Measurements from ENCODE around the gene SYT14.

DNA sequence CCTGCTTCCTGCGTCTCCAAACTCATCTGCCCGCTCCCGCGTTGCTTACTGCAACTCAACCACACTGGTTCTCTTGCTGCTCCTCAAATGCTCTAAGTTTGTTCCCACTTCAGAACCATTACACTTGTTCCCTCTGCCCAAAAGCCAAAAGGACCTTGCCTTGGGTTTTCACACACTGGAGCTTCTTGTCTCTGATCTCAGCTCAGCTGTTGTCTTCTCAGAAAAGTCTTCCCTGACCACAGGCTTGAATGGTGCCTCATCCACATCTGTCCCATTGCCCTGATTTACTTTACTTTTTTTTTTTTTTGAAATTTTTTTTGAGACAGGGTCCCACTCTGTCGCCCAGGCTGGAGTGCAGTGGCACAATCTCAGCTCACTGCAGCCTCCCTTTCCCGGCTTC lies 44.3 kb upstream of the SYT14 start:
- TF ChIP-seq, protein P1, sequence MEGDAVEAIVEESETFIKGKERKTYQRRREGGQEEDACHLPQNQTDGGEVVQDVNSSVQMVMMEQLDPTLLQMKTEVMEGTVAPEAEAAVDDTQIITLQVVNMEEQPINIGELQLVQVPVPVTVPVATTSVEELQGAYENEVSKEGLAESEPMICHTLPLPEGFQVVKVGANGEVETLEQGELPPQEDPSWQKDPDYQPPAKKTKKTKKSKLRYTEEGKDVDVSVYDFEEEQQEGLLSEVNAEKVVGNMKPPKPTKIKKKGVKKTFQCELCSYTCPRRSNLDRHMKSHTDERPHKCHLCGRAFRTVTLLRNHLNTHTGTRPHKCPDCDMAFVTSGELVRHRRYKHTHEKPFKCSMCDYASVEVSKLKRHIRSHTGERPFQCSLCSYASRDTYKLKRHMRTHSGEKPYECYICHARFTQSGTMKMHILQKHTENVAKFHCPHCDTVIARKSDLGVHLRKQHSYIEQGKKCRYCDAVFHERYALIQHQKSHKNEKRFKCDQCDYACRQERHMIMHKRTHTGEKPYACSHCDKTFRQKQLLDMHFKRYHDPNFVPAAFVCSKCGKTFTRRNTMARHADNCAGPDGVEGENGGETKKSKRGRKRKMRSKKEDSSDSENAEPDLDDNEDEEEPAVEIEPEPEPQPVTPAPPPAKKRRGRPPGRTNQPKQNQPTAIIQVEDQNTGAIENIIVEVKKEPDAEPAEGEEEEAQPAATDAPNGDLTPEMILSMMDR (IDR thresholded peaks at IDR 0.05) = no peak
- no peak for TF ChIP-seq POLR2A (IDR thresholded peaks at IDR 0.05)
- TF ChIP-seq EP300 (IDR thresholded peaks at IDR 0.05) = no peak
- TF ChIP-seq POLR2AphosphoS5 (IDR thresholded peaks at IDR 0.05) = no peak
